ENCODE results near the gene ZNF91.
"Not testable (repeated sequence)": the region's sequence is repeated elsewhere in the genome, so short reads cannot be mapped to it uniquely, and the experiment has no call there.

GRCh38 chr19:23361843-23362242, 33.4 kb downstream of the ZNF91 start:
- not testable (repeated sequence) for TF ChIP-seq CTCF (IDR thresholded peaks at IDR 0.05; ENCODE audit: low read depth, low read length, poor library complexity, severe bottlenecking); EZH2phosphoT487 (IDR thresholded peaks at IDR 0.05; ENCODE audit: borderline replicate concordance, low read length)
